GM21786 (cell line): ENCODE data around the gene SAMD4A.
A peak's percentile ranks its signal among the peaks of the same experiment; 100 is the strongest.

Source experiments
- ATAC-seq: cut with Tn5 transposase; IDR thresholded peaks from one replicate; pipeline ENCODE4 v1.9.1; 2021; ENCODE audit not compliant: unreplicated experiment

SAMD4A gene

DNA sequence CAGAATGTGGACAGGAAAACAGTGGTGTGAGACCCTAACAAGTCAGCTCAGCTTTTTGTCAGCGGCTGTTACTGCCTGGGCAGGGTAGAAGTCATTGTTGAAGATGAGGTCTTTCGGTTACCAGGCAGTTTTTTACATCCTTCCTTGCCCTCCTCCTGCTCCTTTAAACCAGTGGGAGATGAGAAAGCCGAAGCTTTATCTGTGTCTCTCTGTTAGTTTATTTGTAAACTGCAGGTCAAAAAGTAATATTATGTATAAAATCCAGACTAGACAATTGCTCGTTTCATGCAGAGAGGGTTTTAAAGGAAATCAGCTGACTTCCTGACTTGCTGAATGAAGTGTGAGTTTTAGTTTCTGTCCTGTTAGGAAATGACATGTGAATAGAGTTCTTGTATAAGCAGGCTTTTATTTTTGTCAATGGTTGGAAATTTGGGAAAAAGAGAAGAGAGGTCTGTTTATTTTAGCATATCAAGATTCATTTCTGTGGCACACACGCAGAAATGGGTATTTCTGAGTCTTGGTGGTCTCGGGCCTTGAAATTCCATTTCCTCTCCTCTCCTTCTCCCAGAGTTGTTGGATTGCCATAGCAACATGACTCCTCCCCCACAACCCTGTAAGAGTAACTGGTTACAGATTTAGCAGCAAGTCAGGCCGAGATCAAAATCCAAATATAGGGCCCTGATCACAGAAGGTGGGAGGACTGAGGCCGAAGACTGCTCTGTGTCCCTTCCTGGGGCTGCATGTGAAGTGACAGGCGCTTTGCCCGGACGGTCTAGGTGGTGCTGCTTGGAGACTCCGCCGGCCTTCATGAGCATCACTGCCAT is 60.8 kb downstream of the SAMD4A start:
- ATAC-seq: peak; percentile 85

DNA sequence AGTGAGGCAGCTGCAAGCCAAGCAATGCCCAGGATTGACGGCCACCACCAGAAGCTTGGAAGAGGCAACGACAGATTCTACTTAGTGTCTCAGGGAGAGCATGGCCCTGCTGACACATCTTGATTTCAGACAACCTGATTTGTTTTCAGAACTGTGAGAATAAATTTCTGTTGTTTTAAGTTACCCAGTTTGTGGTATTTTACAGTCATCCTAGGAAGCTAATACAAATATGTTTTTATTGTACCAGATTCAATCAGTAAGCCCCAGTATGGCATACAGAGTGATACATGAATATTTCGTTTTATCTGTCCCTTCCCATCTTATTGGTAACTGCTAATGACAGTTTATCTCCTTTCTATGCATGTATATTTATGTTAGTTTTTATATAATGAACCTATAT is 62.3 kb downstream of the SAMD4A start:
- ATAC-seq: no peak

DNA sequence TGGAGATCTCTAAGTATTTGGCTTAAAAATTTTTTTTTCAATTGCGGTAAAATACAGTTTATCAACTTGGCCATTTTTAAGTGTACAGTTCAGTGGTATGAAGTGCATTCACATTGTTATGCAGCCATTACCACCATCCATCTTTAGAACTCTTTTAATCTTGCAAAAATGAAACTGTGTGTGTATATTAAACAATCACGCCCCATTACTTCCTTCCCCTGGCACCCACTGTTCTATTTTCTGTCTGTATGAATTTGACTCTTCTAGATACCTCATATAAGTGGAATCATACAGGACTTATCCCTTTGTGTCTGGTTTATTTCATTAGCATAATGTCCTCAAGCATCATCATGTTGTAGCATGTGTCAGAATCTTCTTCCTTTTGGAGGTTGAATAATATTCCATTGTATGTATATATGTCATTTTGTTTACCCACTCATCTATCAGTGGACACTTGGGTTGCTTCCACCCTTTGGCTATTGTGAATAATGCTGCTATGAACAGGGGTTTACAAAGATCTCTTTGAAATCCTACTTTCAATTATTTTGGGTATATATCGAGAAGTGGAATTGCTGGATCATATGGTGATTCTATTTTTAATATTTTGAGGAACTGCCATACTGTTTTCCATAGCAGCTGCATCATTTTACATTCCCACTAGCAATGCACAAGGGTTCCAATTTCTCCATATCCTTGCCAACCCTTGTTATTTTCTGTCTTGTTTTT is 62.9 kb downstream of the SAMD4A start:
- ATAC-seq: no peak

DNA sequence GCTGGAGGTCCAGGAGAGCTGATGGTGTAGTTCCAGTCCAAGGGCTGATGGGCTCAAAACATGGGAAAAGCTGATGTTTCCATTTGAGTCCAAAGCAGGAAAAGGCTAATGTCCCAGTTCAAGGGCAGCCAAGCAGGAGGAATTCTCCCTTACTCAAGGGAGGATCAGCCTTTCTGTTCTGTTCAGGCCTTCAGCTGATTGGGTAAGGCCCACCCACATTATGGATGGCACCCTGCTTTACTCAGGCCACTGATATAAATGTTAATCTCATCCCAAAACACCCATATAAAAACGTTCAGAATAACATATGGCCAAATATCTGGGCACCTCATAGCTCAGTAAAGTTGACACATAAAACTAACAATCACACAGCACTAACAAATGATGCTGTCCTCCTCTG is 64.1 kb downstream of the SAMD4A start:
- no peak for ATAC-seq

DNA sequence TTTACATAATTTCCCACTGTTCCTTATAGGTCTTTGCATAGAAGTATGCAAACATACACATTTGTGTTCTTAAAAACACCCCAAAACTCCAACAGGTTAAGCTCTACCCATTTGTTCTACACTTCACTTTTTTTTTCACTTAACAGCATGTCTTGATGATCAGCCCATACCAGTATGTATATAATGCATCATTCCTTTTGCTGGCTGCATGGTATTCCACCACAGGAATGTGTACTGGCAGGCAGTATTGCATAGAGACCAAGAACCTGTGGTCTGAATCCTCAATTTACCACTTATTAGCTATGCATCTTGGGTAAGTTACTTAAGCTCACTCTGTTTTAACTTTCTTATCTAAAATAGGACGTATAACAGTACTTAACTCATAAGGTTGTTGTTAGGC is 65.5 kb downstream of the SAMD4A start:
- ATAC-seq: no peak

DNA sequence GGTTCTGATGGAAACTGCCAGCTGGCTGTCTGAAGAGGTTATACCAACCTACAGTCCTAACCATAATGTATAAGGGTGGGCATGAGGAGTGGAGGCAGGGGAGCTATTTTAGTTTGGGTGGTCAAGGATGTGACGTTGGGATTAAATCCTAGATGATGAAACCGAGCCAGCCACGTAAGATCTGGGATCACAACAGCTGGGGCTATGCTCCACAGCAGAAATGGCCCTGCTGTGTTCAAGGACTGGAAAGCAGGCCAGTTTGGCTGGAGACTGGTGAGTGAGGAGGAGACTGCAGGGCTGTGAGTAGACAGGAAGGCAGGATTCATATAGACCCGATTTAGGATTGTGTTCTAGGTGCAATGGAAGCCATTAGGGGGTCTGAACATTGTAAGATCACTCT is 66.1 kb downstream of the SAMD4A start:
- ATAC-seq: no peak

DNA sequence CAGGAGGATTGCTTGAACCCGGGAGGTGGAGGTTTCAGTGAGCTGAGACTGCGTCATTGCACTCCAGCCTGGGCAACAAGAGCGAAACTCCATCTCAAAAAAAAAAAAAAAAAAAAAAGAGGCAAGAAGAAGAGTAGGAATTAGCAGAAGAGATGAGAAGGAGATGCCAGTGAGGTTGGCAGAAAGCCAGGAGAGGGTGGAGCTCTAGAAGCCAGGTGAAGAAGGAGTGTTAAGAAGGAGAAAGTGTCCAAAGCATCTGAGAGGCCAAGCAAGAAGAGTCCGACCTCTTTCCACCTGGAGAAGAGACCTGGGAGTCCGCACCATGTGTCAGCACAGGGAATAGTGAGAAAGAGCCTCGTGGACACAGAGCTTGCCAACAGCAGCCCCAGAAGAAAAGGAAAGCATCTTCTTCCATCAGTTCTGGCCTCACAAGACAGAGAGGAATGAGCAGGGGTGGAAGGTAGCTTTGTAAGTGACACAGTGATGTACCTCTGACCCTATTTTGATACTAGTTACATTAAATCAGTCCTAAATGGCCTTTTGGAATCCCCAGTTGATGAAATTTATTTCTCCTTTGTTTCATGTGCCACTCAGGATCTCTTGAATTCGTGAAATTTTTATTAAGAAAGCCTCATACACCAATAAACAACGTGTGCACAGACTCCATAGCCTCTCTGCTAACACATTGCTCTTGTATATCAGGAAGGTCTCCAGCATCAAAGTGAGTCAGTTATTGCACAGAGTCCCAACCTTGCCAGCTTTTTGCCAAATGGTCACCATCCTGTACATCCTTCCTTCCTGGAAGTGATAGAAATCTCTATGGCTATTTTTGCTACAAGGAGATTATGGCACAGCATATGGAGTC is 70.6 kb downstream of the SAMD4A start:
- no peak for ATAC-seq

DNA sequence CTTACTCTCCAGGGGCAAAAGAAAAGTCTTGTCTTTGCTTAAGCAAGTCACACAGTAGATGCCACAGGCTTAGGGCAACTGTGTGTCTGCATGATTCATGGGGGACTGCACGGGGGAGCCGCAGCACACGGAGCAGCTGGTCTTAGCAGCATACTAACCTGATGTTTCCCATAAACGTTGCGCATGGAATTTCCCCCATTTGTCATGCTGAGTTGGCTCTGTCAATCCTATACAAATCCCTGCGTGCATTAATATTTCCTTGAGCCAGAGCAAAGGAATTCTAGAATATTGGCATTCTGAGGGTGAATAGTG is 71.2 kb downstream of the SAMD4A start:
- ATAC-seq: no peak

DNA sequence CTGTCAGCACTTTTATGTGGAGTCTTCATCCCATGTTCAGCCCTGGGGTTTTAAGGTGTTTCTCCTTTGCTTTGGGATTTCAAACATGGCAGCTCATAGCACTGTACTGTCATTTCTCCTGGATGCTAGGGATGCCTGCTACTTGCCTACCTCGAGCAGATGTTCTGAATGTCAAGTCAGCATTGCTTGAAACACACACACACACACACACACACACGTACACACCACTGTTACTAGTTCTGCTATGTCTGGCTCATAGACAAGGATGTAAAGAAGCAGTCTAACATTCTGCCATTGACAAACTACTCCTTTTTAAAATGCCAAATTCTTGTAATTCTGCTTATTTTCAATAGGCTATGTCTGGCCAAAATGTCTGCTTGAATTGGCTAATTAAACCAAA is 72.7 kb downstream of the SAMD4A start:
- no peak for ATAC-seq

DNA sequence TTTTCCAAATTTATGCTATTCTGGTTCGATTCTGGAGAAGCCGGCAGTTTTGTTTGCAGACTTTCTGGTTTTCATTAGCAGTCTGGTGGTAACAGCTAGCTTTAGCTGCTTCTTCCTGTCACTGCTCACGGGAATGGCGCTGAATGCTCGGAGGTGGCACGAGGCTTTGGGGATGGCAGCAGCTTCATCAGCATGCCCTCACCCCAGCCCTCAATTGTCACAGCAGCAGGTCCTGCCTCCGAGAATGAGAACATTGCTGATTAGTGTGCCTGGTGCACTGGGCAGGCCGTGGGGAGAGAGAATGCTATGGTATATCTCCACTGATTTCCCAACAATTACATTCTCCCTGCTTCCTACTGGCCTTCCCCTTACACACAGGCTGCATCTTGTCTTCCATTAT is 73.6 kb downstream of the SAMD4A start:
- ATAC-seq: no peak

DNA sequence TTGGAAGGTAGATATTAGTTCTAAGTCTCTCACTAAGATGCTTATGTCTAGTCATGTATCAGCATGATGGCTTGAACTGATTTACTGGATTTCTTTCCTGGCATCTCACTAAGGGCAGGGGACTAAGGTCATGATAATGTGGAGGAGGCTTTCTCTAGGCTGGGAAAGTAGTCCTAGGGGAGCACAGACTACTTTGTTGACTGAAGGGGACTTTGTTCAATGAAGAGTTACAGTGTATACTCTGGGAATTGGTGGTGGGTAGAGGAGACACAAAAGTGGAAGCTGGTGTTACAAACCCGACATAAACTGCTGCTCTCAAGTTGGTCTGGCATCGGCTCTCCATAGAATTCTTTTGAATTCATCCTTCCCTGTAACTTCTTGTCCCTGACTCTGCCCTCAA is 75.2 kb downstream of the SAMD4A start:
- ATAC-seq: no peak

DNA sequence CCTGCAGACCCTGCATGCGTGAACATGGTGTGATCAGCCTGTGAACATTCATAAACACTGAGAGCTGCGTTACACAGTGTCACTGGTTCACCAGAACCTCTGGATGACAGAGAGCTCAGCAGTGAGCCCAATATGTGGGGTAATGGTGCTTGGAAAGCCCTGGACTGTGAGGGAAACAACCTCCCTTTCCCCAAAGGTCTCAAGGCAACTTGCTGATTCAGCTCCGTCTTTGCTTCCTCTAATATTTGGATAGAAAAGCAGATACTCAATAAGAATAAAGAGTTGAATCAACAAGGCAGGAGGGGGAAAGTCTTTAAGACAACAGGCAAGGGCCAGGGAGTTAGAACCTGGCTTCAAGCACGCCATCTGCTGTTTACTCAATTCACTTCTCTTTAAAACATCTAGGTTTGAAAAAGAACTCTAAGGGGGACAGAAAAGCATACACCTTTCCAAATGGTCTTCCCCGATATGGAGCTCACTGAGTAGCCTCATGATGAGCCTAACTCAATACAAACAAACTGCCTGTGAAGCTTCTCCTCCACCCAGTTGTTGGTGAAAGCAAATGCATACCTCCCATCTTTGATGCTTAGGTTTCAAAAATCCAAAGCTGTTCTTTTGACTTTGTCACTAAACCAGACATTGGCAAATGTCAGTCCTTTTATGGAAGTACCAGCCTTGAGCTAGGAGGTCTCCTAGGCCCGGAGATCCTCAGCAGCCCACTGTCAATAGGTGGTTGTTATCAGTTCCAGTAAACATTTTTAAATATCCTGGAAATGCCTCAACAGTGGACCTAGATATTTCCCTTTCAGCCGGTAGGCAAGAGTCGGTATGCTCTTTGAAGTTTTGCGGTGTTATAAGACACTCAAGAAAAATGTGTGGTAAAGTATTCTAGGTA is 76.1 kb downstream of the SAMD4A start:
- no peak for ATAC-seq

DNA sequence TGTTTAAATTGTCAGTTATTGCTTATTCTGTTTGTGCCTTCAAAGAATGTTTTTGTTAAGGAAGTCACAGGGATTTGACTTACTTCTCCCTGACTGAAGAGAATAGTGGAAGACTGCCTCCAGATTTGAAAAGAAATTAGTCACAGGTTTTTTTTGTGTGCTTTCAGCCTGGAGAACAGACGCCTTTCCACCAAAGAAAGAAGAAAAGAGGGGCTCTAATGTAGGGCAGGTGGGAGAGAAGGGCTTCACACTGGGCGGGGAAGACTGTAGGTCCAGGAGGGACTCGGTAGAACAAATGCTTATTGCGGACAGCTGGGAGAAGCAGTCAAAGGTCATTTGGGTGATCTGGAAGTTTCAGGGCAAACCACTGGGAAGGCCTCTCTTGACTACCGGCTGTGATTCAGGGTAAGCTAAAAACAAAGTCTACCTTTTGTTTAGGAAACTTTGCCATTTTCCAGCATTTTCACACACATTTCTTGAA is 76.8 kb downstream of the SAMD4A start:
- ATAC-seq: no peak

DNA sequence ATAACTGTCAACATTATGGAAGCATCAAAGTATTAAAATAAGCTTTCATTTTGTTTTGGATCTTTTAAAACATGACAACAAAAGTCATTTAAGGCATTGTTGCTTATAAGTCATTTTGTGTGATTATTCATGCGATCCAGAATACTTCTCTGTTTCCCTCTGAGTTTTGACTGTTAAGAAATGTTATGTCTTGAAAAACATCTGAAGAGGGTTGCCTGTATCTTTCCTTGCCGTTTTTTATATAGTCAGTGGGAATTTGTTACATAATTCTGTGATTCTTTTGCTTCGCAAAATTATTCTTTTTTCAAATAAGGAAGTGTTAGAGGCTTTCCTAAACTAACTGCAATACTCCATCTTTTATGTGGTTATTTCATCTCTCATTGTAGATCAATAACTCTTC is 78.7 kb downstream of the SAMD4A start:
- no peak for ATAC-seq

DNA sequence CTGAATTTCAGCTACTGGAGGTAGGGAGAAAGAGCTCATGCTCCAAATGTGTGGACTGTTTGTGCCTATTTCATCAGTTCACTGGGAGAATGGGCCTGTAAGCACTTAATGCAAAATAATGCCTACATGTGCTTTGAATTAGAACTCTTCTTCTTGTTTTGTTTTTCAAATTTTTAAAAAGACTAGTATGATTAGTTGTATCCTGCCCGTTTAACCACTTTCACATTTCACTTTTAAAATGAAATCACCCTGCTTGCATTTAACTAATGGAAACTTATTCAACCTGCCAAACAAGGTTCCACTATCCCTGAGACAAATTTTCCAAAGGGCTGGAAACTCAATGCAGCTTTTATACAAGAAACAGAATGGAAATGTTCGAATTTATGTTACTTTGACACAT is 79.7 kb downstream of the SAMD4A start:
- no peak for ATAC-seq

DNA sequence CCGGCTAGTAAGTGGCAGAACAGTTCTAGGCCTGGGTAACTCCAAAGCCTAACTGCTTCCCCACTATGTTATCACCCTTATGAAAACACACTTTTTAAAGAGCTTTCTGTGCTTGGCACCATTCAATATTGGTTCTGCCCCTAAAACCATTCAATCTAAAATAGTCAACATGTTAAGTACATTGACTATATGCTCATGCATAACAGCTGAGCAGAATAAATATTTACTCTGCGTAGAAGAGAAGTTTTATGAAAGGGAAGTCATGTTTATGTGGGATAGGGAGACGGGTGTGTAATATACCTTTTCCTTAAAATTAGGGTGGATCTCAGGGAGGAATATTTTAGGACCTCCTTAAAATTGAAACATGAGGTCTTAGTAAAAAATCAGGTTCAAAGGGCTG is 80.5 kb downstream of the SAMD4A start:
- no peak for ATAC-seq

DNA sequence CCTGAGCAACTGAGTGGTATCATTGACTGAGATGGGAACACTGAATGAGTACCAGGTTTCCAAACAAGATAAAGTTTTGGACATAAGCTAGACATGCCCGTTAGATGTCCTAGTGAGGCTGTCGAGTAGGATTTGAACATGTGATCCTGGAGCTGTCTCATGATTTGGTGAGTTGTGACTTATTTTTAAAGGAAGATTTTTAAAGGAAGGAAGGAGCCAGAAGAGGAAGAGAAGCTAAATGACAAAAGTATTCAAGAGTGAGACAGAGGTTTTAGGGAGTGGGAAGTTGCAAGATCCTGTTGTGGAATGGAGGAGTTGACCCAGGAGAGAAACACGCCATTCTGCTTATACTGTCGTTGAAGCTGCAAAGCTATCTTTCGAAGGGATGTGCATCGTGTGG is 82.1 kb downstream of the SAMD4A start:
- no peak for ATAC-seq

DNA sequence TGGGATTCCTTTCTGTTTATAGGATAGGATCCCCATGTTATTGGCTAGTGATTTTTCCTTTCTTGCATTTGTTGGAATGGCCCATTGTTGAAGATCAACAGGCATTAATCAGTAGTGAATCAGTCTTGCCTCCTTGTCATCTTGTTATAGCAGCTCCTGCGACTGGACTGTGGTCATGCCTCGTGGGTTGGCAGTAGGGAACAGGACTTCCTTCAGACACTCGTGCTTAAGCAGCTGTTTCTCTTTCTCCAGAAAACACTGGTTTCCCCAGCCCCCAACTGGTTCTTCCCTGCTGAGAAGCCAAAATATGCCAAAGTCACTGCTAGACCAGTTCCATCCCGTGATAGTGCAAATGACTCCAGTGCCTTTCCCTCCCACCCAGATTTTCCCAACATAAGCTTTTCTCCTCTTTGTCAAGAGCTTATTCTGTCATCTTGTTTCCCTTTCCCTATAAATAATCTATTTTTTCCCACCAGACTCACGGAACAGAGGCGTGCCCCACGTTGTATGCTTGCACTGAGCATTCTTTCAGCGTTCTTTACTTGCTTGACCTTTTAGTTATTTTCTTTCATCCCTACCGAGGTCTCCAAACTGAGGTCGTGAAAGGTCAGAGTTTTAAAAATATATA is 83.5 kb downstream of the SAMD4A start:
- ATAC-seq: no peak

DNA sequence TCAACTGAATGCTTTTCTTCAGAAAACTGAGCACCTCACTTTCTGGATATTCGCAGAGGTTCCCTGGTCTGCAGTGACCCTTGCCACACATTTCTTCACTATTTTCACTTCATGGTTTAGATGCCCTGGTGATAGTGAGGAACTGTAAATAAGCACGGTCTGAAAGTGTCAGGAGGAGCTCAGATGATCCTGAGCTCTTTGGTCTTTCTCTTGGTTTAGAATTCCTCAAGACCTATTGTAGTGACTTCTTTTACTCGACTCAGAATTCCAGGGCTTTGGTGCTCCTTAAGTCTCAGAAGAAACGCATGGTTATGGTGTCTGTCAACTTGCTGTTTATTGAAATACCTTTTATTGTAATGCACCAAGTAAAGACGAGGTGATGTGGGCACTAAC is 84.0 kb downstream of the SAMD4A start:
- no peak for ATAC-seq

DNA sequence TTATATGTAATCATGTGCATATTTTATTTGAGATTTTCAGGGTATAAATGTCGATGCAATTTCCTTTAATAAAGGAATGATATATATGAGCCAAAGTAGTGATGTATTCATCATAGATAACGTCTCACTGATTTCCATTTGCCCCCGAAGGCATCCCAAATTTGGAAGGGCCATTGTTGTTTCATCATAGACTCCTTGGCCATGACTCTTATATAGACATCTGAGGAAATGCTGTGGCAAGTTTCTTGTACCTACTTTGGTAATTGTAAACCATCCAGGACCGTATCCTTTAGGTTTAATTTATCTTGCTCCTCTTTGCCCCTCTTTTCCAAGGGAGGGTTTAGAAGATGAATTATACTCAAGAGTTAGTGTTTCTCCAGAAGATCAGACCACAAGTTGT is 84.7 kb downstream of the SAMD4A start:
- ATAC-seq: no peak
